Heart left ventricle (tissue), 16 donors: ENCODE results near the gene SOX30. TPM values are rescaled to one million over a fixed set of nuclear protein-coding genes. Genes with fewer than 3 reads are reported as not detected.

Experiments
- ATAC-seq, 4 donors: fragments of 200-7000 bp; cut with Tn5 transposase; one replicate each; pipeline ENCODE4 v1.9.1; 2020 to 2022; ENCODE audit warnings: moderate library complexity in 4 of 4, mild to moderate bottlenecking in 3 of 4, moderate number of reproducible peaks in 1 of 4
- DNase-seq, 5 donors: peaks; one replicate each; pipeline ENCODE4 v3.0.0-alpha.2; 2020
- H3K27ac ChIP-seq, 12 donors: fragments of 200-600 bp; sonication (generic) in 4 of 12; one replicate each; pipeline versions ENCODE4 v1.5.0 to v1.8.0; 2016 to 2022; ENCODE audit warnings: mild to moderate bottlenecking in 2 of 12
- H3K27me3 ChIP-seq, 9 donors: fragments of 200-600 bp; sonication (generic) in 2 of 9; one replicate each; pipeline versions ENCODE4 v1.5.1 to v1.8.0; 2016 to 2022; ENCODE audit warnings: mild to moderate bottlenecking in 3 of 9
- H3K36me3 ChIP-seq, 9 donors: fragments of 200-600 bp; sonication (generic) in 2 of 9; one replicate each; pipeline versions ENCODE4 v1.5.0 to v1.8.0; 2018 to 2022; ENCODE audit warnings: mild to moderate bottlenecking in 2 of 9
- H3K4me1 ChIP-seq, 12 donors: fragments of 200-600 bp; sonication (generic) in 4 of 12; one replicate each; pipeline versions ENCODE4 v1.5.0 to v1.8.0; 2016 to 2022; ENCODE audit warnings: mild to moderate bottlenecking in 3 of 12
- H3K4me3 ChIP-seq, 12 donors: fragments of 200-600 bp; sonication (generic) in 4 of 12; one replicate each; pipeline versions ENCODE4 v1.5.0 to v1.8.0; 2017 to 2022; ENCODE audit warnings: mild to moderate bottlenecking in 9 of 12, moderate library complexity in 4 of 12
- H3K9me3 ChIP-seq, 12 donors: fragments of 200-600 bp; sonication (generic) in 4 of 12; one replicate each; pipeline versions ENCODE4 v1.5.0 to v1.8.0; 2016 to 2022; ENCODE audit warnings: mild to moderate bottlenecking in 1 of 12
- POLR2A ChIP-seq, 2 donors: fragments of 450-650 bp; IDR thresholded peaks; one replicate each; pipeline ENCODE4 v1.6.1; 2017; ENCODE audit warnings: antibody characterized with exemption in 2 of 2, mild to moderate bottlenecking in 2 of 2, moderate library complexity in 2 of 2
- WGBS, 4 donors: extraction: QIAGEN DNeasy Blood & Tissue Kit in 2 of 4; methylation state at CpG; one replicate each; pipeline versions ENCODE4 v1.1.5 to v1.1.7; 2013 to 2018; 5-methylcytosine and 5-hydroxymethylcytosine counted together
- intact Hi-C, 10 donors: fragments of 100-400 bp; cut with DNase I; formaldehyde crosslinking; loops; one replicate each; pipeline versions ENCODE4 v1.11.1 to v1.14.2; 2022
- polyA plus RNA-seq, 2 donors: library from polyadenylated mRNA; stranded (reverse); fragments of 200-250 nt; gene quantifications; one replicate each; pipeline ENCODE4 v1.2.3, GENCODE V29; 2013
- total RNA-seq, 9 donors: library from RNA; depleted of rRNA in 2 of 9; stranded (reverse); fragments of >200 nt in 2 of 9; fragmentation: NEBNext Ultra II Directional in 3 of 9; extraction: Animal tissue kit (Norgen Biotek cat#: 25700) in 3 of 9; gene quantifications; one replicate each; pipeline versions ENCODE4 v1.1.0 to v1.2.4, GENCODE V29; 2016 to 2023
- TF ChIP-seq, protein P1 (sequence below), 12 donors: fragments of 200-600 bp; sonication (generic) in 4 of 12; IDR thresholded peaks; one replicate each; pipeline versions ENCODE4 v1.5.0 to v1.8.0; 2018 to 2022; ENCODE audit warnings: antibody characterized with exemption in 12 of 12, mild to moderate bottlenecking in 5 of 12
- donor health status: ischemic (EF 13 %, LVEDD 7.1; RV severe dilation, severe dysfunction).
- donor health status: healthy with polysubstance abuse.
- donor health status: DM: no; HTN: yes; CAD: no.
- donor health status: DM: no; HTN: no; CAD: no.
- donor health status: ischemic (EF 25% LVEDD 6.9; RV normal size, moderate dysfunction).
- donor health status: ischemic (EF 25% LVEDD 5.7; RV mildly dilated, moderate dysfunction).
- donor health status: healthy.
- donor health status: DM: yes; HTN: yes; CAD: no.
- donor health status: ischemic (EF 35%, LVEDD 5.7; RV mildly dilated, moderate dysfunction).
- donor health status: nonischemic (EF 11% LVEDD 7.7; RV severe dilation, severe dysfunction).
- donor health status: DM: yes; HTN: yes; CAD: no.
- donor health status: PGD.
- donor health status: ischemic (EF 29% LVEDD 5.4; RV normal size, mild dysfunction).
- donor health status: nonischemic (EF 23%, LVEDD 6.1; RV moderate dilation, normal function).

The SOX30 gene
- total and polyA plus RNA-seq, 11 donors: 0.08 to 0.48 (median 0.14) TPM; not detected in 5

DNA sequence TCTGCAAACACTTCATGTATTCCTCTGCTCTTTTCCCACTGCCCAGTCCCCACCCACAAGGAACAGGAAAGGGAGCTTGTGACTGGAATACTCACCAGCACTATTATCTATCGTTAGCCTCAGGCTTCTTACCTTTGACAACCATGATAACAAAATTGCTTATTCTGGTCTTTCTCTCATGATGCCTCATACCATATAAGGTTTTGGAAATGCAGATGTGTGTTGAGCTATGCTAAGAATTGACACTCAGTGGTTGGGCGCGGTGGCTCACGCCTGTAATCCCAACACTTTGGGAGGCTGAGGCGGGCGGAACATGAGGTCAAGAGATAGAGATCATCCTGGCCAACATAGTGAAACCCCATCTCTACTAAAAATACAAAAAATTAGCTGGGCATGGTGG lies 25.4 kb downstream of the SOX30 start:
- Histone ChIP-seq H3K4me1 (no peaks in the 10 kb centered on the region), H3K27me3 (no peaks in the 10 kb centered on the region), H3K9me3 (peaks cover 0 to 24% (median 4%) of the 10 kb centered on the region in 12 donors), H3K4me3 (no peak overlapping the region), H3K27ac (no peak overlapping the region), H3K36me3 (no peaks in the 10 kb centered on the region)
- 86 to 91% (median 88%) methylated on average over 6 of the region's 6 CpGs for WGBS, 4 donors
- TF ChIP-seq POLR2A (IDR thresholded peaks at IDR 0.05): no peak
- TF ChIP-seq, protein P1, sequence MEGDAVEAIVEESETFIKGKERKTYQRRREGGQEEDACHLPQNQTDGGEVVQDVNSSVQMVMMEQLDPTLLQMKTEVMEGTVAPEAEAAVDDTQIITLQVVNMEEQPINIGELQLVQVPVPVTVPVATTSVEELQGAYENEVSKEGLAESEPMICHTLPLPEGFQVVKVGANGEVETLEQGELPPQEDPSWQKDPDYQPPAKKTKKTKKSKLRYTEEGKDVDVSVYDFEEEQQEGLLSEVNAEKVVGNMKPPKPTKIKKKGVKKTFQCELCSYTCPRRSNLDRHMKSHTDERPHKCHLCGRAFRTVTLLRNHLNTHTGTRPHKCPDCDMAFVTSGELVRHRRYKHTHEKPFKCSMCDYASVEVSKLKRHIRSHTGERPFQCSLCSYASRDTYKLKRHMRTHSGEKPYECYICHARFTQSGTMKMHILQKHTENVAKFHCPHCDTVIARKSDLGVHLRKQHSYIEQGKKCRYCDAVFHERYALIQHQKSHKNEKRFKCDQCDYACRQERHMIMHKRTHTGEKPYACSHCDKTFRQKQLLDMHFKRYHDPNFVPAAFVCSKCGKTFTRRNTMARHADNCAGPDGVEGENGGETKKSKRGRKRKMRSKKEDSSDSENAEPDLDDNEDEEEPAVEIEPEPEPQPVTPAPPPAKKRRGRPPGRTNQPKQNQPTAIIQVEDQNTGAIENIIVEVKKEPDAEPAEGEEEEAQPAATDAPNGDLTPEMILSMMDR (IDR thresholded peaks at IDR 0.05): no peak
- no peak for ATAC-seq
- intact Hi-C loops: no loop called here
- no peak for DNase-seq

DNA sequence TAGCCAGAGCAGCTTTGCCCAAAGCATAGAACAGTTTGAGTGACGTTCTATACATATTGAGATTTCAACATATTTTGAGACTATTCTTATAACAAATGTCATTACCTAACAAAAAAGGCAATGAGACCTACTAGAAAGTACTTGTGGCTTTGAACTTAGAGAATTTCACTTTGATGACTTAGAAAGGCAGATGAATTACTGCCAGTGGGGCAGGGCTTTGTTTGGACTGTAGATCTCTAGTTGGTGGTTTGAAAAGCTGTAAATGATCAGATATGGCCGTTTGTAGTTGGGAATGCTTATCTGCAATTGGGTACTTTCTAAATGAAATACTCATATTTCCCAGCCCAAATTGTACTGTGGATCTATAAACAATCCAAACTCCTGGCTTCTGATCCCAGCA lies 28.1 kb downstream of the SOX30 start:
- H3K9me3 ChIP-seq: peaks cover 0 to 9% (median 0%) of the 10 kb centered on the region in 12 donors
- TF ChIP-seq, protein P1 (IDR thresholded peaks at IDR 0.05): no peak
- TF ChIP-seq POLR2A (IDR thresholded peaks at IDR 0.05): no peak
- no peak overlapping the region for H3K27ac ChIP-seq
- no peaks in the 10 kb centered on the region for H3K27me3 ChIP-seq
- no peaks in the 10 kb centered on the region for H3K4me1 ChIP-seq
- WGBS, 4 donors: 50 to 66% (median 55%) methylated on average over 2 of the region's 2 CpGs
- no peak overlapping the region for H3K4me3 ChIP-seq
- H3K36me3 ChIP-seq: no peaks in the 10 kb centered on the region
- DNase-seq (no peak), ATAC-seq (no peak)
- intact Hi-C loops: no loop called here

DNA sequence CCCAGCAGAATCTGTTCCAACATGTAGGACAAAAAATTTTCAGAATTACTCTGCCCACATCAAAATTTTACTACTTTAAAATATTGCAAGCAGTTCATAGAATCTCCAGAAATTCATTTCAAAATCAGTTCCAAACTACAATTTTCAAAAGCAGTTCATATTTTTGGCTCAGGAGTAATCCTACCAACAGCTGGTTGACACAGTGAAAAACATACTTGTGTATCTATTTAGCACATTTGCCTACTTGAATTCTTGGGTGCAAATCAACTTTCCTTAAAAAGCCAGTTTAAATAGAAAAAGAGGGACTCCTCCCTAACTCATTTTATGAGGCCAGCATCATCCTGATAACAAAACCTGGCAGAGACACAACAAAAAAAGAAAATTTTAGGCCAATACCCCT lies 31.5 kb downstream of the SOX30 start:
- no peaks in the 10 kb centered on the region for H3K27me3 ChIP-seq
- H3K9me3 ChIP-seq: peaks cover 0 to 9% (median 0%) of the 10 kb centered on the region in 12 donors
- intact Hi-C loops: no loop called here
- no peak for TF ChIP-seq POLR2A (IDR thresholded peaks at IDR 0.05)
- TF ChIP-seq, protein P1 (IDR thresholded peaks at IDR 0.05): no peak
- H3K4me1 ChIP-seq: no peaks in the 10 kb centered on the region
- DNase-seq: no peak
- no peaks in the 10 kb centered on the region for H3K36me3 ChIP-seq
- no peak overlapping the region for H3K4me3 ChIP-seq
- ATAC-seq: no peak
- H3K27ac ChIP-seq: no peak overlapping the region

DNA sequence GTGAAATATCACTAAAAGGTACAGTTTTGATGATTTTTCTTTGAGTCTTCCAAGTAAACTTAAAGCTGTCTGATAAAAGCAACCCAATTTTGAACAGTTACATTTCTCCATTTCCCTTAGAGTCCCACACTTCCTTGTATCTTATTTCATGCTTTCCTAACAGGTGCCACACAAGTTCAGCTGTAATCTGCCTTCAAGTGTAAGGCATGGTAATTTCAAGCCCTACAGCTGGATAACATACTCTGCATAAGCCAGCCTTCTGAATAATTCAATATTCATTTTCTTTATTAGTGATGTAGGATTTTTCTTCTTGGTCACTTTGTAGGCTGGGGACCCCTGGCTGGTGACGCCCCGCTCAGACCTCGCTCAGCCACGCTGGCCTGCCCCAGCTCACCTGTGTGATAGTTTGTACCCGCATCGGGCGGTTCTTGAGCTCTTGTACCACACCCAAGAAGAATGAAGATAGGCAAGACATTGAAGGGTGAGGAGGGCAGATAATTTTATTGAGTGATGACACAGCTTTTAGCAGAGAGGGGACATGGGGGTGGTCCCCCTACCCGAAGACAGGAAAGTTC lies 34.0 kb downstream of the SOX30 start:
- Histone ChIP-seq H3K36me3 (no peaks in the 10 kb centered on the region), H3K4me3 (no peak overlapping the region), H3K27me3 (no peaks in the 10 kb centered on the region), H3K9me3 (peaks cover 0 to 9% (median 0%) of the 10 kb centered on the region in 12 donors), H3K4me1 (peaks cover 0 to 7% (median 0%) of the 10 kb centered on the region in 12 donors), H3K27ac (no peak overlapping the region)
- WGBS, 4 donors: 95 to 98% (median 97%) methylated on average over 8 of the region's 8 CpGs
- intact Hi-C loops: no loop called here
- ATAC-seq (no peak), DNase-seq (no peak)
- TF ChIP-seq, protein P1 (IDR thresholded peaks at IDR 0.05): no peak
- TF ChIP-seq POLR2A (IDR thresholded peaks at IDR 0.05): no peak
